CD4-positive, alpha-beta T cell (primary cell): ENCODE results near the gene NTN1. TPM values are rescaled to one million over a fixed set of nuclear protein-coding genes. Genes with fewer than 3 reads are reported as not detected.

Source experiments
- ATAC-seq: fragments of 200-7000 bp; cut with Tn5 transposase; one replicate; pipeline ENCODE4 v1.10.0; 2022; ENCODE audit warnings: mild to moderate bottlenecking; ENCODE audit not compliant: poor library complexity
- CTCF ChIA-PET: fragments of 350-600 bp; sonication (Branson Sonifier 250); formaldehyde crosslinking; loops from one replicate; lab custom pipeline; 2021; ENCODE audit warnings: antibody characterized with exemption, inconsistent platforms; lab: Charles Lee
- POLR2A ChIA-PET: fragments of 350-600 bp; sonication (Branson Sonifier 250); formaldehyde crosslinking; loops from one replicate; lab custom pipeline; 2021; ENCODE audit warnings: antibody characterized with exemption, inconsistent platforms; lab: Charles Lee
- DNase-seq, 14 experiments: peaks; one replicate each; pipeline ENCODE4 v3.0.0-alpha.2; 2013 to 2020; ENCODE audit warnings: mixed read lengths in 2 of 14
- H3K27ac ChIP-seq, 2 donors: one replicate each; pipeline versions ENCODE4 v1.5.1 to v1.7.0; 2013; ENCODE audit warnings: low read length in 2 of 2, low read depth in 1 of 2, mild to moderate bottlenecking in 1 of 2
- H3K27me3 ChIP-seq, 2 experiments: 1 replicate in 1 of 2; 2 replicates in 1 of 2; pipeline versions ENCODE4 v1.6.1 to v1.7.0; 2013; ENCODE audit warnings: low read length in 2 of 2, control low read depth in 1 of 2, mild to moderate bottlenecking in 1 of 2, moderate library complexity in 1 of 2; ENCODE audit not compliant: insufficient read depth in 2 of 2, control insufficient read depth in 1 of 2
- H3K36me3 ChIP-seq: one replicate; pipeline ENCODE4 v1.6.1; 2013; ENCODE audit warnings: low read length, control low read depth; ENCODE audit not compliant: insufficient read depth
- H3K4me1 ChIP-seq: one replicate; pipeline ENCODE4 v1.6.1; 2013; ENCODE audit warnings: low read length, control low read depth; ENCODE audit not compliant: insufficient read depth
- H3K4me3 ChIP-seq: one replicate; pipeline ENCODE4 v1.5.1; 2013; ENCODE audit warnings: mild to moderate bottlenecking, low read length, moderate library complexity
- H3K9me3 ChIP-seq, 2 experiments: 1 replicate in 1 of 2; 2 replicates in 1 of 2; pipeline versions ENCODE4 v1.6.1 to v1.7.0; 2013; ENCODE audit warnings: low read length in 2 of 2, mild to moderate bottlenecking in 2 of 2, control low read depth in 1 of 2, moderate library complexity in 1 of 2; ENCODE audit not compliant: control insufficient read depth in 1 of 2, insufficient read depth in 1 of 2
- H3K27ac Mint-ChIP-seq: one replicate; pipeline ENCODE4 v1.8.0; 2020; ENCODE audit warnings: mixed read lengths
- H3K27me3 Mint-ChIP-seq: one replicate; pipeline ENCODE4 v1.8.0; 2021; ENCODE audit warnings: mixed read lengths
- H3K36me3 Mint-ChIP-seq: one replicate; pipeline ENCODE4 v1.8.0; 2021; ENCODE audit warnings: low read depth, mixed read lengths
- H3K4me1 Mint-ChIP-seq: one replicate; pipeline ENCODE4 v1.8.0; 2021; ENCODE audit warnings: low read depth, mixed read lengths
- H3K4me3 Mint-ChIP-seq: one replicate; pipeline ENCODE4 v1.8.0; 2020; ENCODE audit warnings: mild to moderate bottlenecking, mixed read lengths
- H3K9me3 Mint-ChIP-seq: one replicate; pipeline ENCODE4 v1.8.0; 2020; ENCODE audit warnings: mixed read lengths
- intact Hi-C, 2 experiments: fragments of 100-400 bp; cut with DNase I in 1 of 2; cut with micrococcal nuclease in 1 of 2; formaldehyde crosslinking; loops; one replicate each; pipeline versions ENCODE4 v1.15.1 to v1.9.0; 2023 to 2025; cut with DNase I, micrococcal nuclease
- total RNA-seq, 174 experiments: library from RNA in 2 of 174; stranded (reverse) in 2 of 174; gene quantifications; one replicate each; pipeline ENCODE4 v1.2.3 and lab custom pipeline; 2021 to 2026
- TF ChIP-seq, protein P1 (sequence below): fragments of 200-600 bp; IDR thresholded peaks from one replicate; pipeline ENCODE4 v1.8.0; 2022; ENCODE audit warnings: antibody characterized with exemption, mild to moderate bottlenecking

Gene NTN1
- total RNA-seq, 2 experiments from 2014 or later = 0.08 to 0.14 TPM

- Mint-ChIP-seq H3K27me3 (no peaks in the 10 kb centered on the region), H3K36me3 (no peaks in the 10 kb centered on the region), H3K27ac (no peak overlapping the region), H3K4me1 (no peaks in the 10 kb centered on the region), H3K4me3 (no peak overlapping the region), H3K9me3 (no peaks in the 10 kb centered on the region)
- Histone ChIP-seq H3K4me3 (no peak overlapping the region), H3K27me3 (peaks cover 0 to 5% of the 10 kb centered on the region in 2 experiments), H3K4me1 (no peaks in the 10 kb centered on the region), H3K9me3 (peaks cover 0 to 8% of the 10 kb centered on the region in 2 experiments), H3K36me3 (no peaks in the 10 kb centered on the region), H3K27ac (no peak overlapping the region)
- ATAC-seq (no peak), DNase-seq (no peak)
- intact Hi-C loops = no loop called here
- TF ChIP-seq, protein P1, sequence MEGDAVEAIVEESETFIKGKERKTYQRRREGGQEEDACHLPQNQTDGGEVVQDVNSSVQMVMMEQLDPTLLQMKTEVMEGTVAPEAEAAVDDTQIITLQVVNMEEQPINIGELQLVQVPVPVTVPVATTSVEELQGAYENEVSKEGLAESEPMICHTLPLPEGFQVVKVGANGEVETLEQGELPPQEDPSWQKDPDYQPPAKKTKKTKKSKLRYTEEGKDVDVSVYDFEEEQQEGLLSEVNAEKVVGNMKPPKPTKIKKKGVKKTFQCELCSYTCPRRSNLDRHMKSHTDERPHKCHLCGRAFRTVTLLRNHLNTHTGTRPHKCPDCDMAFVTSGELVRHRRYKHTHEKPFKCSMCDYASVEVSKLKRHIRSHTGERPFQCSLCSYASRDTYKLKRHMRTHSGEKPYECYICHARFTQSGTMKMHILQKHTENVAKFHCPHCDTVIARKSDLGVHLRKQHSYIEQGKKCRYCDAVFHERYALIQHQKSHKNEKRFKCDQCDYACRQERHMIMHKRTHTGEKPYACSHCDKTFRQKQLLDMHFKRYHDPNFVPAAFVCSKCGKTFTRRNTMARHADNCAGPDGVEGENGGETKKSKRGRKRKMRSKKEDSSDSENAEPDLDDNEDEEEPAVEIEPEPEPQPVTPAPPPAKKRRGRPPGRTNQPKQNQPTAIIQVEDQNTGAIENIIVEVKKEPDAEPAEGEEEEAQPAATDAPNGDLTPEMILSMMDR = no peak
- CTCF ChIA-PET = no interaction called here
- POLR2A ChIA-PET = no interaction called here
Observed at GRCh38 chr17:9233271-9233599, 211.9 kb downstream of the NTN1 start.

- no peak for DNase-seq
- Histone ChIP-seq H3K36me3 (no peaks in the 10 kb centered on the region), H3K9me3 (peaks cover 0 to 8% of the 10 kb centered on the region in 2 experiments), H3K27me3 (peaks cover 0 to 5% of the 10 kb centered on the region in 2 experiments), H3K27ac (no peak overlapping the region), H3K4me1 (peaks cover under 1% of the 10 kb centered on the region), H3K4me3 (no peak overlapping the region)
- H3K27ac Mint-ChIP-seq = no peak overlapping the region
- H3K36me3 Mint-ChIP-seq = no peaks in the 10 kb centered on the region
- no peaks in the 10 kb centered on the region for H3K9me3 Mint-ChIP-seq
- no peaks in the 10 kb centered on the region for H3K27me3 Mint-ChIP-seq
- peaks cover 2% of the 10 kb centered on the region for H3K4me1 Mint-ChIP-seq
- TF ChIP-seq, protein P1 = no peak
- CTCF ChIA-PET = no interaction called here
- ATAC-seq = no peak
- H3K4me3 Mint-ChIP-seq = no peak overlapping the region
- POLR2A ChIA-PET = no interaction called here
- intact Hi-C loops = no loop called here
Observed at GRCh38 chr17:9233761-9234160, 212.5 kb downstream of the NTN1 start.

GRCh38 chr17:9234389-9234945 is 213.2 kb downstream of the NTN1 start:
- POLR2A ChIA-PET = no interaction called here
- Mint-ChIP-seq H3K9me3 (no peaks in the 10 kb centered on the region), H3K4me3 (no peak overlapping the region), H3K36me3 (no peaks in the 10 kb centered on the region), H3K27me3 (no peaks in the 10 kb centered on the region), H3K4me1 (peaks cover 9% of the 10 kb centered on the region), H3K27ac (no peak overlapping the region)
- intact Hi-C loops = no loop called here
- ATAC-seq (no peak), DNase-seq (no peak)
- Histone ChIP-seq H3K36me3 (no peaks in the 10 kb centered on the region), H3K9me3 (peaks cover 0 to 8% of the 10 kb centered on the region in 2 experiments), H3K4me3 (no peak overlapping the region), H3K4me1 (peaks cover 7% of the 10 kb centered on the region), H3K27ac (no peak overlapping the region), H3K27me3 (peaks cover 0 to 5% of the 10 kb centered on the region in 2 experiments)
- CTCF ChIA-PET = no interaction called here
- TF ChIP-seq, protein P1 = no peak
